GM18907 (cell line): ENCODE data around the gene RPLP2.

Source experiments
- ATAC-seq: cut with Tn5 transposase; IDR thresholded peaks from one replicate; pipeline ENCODE4 v1.9.1; 2021; ENCODE audit warnings: mild to moderate bottlenecking, moderate library complexity; ENCODE audit not compliant: unreplicated experiment

RPLP2 gene

DNA sequence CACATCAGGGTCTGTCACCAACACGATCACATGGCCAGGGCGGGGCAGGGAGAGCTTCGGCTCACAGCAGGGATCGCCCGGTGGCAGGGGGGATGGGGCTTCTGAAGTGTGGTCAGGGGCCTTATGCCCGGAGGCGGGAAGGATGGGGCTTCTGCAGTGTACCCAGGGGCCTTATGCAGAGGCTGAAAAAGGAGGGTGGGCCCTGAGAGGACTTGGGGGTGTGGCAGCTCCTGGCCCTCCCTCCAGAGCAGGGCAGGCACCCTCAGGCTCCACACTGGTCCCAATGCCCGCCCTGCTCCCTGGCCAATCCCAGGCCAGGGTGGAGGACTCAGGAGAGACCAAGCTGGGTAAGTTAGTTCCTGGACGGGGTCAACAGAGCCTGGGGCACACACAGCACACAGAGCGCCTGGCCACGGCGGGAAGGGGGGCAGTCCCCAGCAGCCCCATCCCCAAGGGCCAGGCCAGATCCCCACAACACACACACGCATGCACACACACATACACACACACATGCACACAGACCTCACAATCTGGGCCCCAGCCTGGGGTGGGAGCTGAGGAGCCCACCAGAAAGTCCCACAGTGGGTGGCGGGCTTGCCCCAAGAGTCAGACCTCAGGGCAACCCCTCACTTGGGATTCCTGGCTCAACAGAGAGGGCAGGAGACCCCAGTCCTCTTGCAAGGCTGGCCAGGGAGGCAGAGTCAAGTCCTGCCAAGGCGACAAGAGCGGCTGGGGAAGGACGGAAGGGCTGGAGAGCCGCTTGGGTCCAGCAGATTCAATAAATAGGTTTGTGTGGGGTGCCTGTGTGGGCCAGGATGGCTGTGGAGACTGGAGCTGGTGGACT, 18.8 kb upstream of the RPLP2 start:
- no peak for ATAC-seq

DNA sequence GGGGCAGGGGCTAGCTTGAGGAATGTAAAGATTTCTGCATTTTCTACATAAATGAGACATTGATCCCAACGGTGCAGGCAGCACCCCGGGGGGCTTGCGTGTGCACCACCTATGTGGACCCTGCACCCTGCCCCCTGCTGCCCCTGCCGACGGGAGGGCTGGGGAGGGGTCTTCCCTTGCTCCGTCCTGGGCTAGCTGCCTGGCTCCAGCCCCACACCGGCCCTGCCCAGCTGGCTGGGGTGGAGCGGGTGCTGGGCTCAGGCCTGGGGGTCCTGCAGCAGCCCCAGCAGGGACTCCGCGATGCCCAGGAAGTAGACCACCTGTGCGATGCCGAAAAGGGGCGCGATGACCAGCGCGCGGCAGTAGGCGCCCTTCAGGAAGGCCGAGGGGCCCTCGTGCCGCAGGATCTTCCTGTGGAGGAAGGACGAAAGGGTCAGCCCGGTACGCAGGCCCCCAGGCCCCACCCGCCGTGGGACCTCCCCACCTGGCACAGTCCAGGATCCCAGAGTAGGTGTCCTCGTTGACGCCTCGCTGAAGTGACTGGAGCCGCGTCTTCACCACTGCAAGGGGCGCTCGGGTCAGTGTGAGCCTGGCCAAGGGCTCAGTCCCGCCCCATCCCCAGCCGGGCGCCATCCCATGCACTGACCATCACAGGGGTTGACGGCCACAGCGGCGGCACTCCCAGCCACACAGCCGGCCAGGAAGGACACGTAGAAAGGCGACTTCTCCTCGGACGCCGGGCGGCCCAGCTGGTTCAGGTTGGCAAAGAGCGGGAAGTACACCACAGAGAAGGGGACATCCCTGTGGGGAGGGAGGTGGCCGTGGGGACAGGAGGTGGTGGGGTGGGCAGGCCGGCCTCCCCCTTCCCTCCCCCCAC, 17.9 kb upstream of the RPLP2 start:
- no peak for ATAC-seq

DNA sequence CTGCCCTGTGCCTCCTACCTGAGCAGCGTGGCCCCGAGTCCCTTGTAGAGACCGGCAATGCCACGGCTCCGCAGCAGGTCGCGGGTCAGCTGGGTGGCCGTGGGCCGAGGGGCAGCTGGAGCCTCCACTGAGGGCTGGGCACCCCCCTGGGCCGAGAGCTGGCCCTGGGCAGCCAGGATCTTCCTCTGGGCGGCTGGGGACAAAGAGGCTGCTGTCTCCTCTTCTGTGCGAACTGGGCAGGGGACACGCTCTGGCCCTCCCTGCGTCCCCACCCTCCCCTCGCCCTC, 17.3 kb upstream of the RPLP2 start:
- no peak for ATAC-seq

DNA sequence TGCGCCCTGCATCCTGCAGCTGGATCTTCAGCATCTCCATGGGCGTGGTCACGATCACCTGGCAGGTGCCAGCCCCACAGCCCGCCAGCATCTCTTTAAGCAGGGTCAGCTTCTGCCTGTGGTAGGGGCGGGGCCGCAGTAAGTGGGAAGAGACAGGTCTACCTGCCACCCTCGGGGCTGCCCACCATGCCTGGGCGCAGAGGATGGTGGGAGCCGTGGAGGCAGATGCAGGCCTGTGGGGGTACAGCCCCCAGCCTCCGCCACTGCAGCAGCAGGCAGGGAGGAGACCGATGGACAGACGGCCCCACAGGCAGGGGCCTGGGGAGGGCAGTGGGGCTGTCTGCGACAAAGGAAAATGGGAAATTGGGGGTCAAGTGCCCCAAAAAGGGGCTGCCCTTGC, 16.9 kb upstream of the RPLP2 start:
- ATAC-seq = no peak

DNA sequence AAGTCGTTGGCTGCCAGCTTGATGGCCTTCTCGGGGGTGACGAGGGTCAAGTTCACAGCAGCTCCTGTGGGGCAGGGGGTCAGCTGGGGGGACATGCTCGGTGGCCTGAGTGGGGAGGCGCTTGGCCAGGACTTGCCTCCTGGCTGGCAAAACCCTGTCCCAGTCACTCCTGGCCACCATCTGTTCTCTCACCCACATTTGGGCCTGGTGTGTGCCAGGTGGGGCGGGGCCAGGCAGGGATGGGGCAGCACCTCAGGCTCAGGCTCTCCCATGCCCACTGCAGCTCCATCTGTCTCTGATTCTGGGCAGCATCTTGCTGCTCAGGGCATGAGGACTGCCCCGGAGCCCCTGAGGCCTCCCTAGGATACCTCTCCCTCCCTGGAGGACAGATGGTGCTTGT, 16.2 kb upstream of the RPLP2 start:
- ATAC-seq = no peak

DNA sequence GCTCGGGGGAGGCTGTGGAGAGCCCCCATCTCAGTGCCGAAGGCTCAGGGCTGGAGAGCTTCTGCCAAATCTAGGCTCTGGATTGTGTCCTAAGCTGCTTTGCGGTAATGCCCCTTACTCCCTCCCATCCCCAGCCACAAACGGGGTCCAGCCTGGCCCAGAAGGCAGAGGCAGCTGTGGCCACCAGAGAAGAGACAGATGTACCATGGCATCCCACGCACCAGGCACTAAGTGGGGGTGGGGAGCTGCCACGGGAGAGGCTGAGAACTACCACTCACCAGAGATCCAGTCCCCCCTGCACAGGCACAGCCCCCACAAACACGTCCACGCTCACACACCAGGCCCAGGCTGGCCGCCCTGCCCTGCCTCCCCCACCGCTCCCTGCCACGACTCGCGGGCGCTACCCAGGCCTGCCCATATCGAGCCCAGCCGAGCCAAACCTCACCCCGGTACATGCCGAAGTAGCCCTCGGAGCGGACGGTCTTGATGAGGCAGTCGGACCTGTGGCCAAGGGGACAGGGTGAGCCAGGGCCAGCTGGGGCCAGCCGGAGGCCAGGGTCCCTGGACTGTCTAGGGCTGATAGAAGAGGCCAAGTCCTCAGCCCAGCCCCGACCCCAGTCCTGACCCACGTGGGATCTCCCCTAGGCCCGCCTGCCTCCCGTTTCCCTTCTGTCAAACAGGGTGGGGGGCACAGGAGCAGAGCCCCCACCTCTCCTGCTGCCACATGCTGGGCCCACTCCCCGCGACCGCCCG, 15.6 kb upstream of the RPLP2 start:
- ATAC-seq = no peak

DNA sequence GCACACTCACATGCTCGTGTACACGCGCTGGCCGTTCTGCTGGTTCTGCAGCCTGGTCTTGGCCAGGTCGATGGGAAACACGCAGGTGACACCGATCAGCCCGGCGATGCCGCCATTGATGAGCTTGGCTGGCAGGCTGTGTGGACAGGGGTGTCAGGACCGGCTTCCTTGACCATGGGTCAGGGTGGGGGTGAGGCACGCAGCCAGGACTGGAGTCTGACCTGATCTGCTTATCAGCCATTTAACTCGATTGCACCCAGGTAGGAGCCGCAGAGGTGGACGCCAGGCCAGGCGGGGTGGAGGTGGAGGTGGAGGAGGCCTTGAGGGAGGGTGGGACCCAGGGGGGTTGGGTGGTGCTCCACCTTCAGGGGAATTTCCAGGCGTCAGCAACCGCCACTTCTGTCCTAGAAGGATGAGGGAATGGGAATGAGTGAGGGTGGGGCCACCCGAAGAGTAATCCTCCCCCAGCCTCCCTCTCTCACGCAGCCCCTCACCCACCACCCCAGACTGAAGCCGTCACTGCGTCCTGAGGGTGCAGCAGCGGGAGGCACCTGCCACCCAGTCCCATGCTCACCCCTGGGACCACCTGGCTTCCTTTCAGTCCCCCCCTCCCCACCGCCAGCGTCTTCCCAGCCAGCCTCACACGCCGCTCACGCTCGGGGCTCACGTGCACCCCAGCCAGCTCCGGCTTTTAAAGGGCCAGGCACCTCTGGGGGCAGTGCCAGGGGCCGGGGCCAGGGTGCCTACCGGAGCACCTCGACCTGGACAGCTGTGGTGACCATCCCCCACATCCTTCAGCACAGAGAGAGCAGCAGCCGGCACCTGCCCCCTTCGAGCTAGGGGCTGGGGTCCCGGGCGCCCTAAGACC, 14.8 kb upstream of the RPLP2 start:
- no peak for ATAC-seq

DNA sequence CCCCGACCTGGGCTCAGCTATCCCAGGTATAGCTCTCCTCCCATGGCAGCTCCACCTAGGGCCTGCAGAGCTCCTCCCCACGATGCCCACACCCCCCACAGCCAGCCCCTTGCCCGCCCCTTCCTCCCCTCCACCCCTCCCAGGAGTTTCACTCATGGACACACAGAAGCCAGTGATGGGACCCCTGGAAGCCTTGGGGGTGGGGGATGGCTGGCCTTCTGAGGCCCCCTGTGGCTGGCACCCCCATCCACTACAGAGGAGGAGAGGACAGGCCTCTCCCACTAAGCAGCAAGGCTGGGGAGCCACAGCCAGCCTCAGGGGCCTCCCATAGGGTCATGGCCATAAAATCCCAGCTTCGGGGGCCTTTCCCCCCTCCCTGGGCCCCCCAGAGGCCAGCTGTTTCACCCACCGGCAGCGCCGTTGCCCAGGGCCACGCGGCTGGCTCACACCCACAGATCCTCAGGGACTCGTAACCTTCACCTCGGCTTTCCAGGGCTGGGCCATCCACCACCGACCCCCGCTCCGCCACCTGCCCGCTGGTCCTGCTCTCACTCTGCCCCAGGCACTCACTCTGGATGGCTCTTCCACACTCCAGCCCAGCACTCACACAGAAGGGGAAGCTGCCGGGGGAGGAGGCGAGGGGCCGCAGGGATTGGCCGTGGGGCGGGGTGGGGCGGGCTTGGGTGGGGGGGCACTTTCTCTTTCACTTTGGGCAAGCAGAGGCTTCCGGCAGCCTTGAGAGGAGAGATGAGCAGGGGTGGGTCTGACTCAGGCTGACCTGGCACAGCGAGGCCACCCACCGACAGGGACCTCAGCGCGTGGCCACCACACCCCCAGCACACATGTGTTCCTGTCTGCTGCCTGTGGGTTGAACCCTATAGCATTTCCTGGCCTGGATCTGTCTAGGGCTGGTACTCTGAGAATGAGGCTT, 13.9 kb upstream of the RPLP2 start:
- no peak for ATAC-seq

DNA sequence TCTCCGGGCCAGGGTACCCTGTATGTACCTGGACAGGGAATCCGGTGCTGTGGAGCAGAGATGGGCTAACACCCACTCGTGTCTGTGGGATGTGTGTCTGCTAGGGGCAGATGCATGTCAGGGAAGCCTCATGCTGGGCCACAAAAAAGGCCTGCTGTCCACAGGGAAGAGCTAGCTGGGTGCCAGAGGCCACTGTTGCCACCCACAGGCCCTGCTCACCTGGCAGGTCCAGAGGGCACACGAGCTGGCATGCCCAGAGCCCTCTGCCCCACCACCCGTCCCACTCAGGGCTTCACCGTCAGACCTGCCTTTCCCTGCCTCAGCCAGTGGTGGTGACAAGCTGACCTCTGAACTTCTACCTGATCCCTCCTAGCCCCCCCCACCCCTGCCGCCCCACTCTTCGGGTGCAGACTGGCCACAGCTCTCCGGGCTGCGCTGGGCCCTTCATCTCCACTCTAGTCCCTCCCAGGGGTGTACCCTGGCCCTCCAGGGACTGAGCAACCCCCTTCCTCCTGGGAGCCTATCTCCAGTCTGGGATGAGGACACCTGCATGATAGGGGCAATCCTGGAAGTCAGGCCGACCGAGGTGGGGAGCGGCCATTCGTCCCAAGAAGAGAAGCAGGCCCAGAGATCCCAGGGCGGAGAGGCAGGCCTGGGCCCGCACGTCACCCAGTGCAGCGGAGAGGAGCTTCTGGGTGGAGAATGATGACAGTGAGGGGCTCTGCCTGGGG, 13.0 kb upstream of the RPLP2 start:
- no peak for ATAC-seq

DNA sequence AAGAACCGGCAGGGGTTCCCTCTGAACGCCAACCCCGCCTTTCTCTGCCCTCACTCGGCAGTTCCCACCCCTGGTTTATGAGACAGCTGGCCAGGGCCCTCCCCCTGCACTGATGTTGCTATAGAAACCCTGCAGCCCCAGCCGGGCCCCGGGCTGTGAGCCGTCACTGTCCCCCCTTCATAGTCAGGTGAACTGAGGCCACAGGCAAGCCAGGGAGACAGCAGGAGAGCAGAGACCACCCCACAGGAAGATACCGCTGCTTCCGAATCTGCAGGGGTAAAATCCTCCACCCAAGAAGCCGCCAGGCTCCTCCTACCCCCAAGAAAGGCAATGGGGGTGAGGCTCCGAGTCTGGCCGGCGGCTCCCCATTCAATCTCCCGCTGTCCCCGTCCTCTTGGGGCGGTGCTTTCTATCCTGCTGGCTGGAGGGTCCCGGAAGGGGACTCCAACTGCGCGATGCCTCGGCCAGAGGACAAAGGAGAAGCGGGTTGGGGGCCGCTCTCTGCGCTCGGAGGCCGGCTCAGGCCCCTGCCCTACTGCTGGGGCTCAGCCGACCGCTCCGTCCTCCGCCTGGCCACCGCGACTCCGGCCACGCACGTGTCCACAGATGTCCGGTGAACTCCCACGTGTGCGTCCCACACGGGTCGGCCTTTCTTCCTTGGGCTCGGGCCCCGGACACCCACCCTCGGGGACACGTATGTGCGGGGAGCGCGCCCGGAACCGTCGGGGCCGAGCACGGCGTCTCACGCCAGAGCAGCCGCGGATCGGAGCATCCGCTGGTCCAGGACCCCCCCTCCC, 12.3 kb upstream of the RPLP2 start:
- ATAC-seq = peak; percentile 41

DNA sequence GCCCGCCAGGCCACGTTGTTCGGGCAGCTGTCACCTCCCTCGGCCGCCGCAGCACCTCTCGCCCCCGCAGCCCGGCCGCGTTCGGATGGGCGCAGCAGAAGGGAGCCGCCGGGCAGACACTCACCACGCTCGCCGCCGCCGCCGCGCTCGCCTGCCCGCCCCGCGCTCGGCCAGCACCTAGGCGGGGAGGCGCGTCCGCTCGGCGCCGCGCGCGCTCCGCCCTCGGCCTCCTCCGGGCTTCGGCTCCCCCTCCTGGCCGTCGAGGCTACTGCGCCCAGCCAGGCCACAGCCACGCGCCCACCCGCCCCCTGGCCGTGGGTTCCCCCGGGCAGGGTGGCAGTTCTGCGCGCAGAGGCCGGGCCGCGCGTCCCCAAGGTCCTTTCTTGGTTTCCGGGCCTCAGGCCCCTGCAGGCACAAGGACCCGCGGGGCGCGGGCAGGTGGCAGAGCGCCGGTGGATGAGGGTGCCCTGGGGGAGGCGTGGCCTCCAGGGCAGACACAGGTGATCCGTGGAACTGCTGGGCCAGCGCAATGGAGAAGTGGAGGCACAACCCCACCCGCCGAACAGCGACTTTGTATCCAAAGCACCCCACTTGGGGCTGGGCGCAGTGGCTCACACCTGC, 11.6 kb upstream of the RPLP2 start, which contains the start of gene SLC25A22:
SLC25A22 (minus strand) TSS at position 189 of the 621 bp plus-strand sequence. CDS start 3,275 bp downstream, outside the sequence.
- ATAC-seq = peak; percentile 51

DNA sequence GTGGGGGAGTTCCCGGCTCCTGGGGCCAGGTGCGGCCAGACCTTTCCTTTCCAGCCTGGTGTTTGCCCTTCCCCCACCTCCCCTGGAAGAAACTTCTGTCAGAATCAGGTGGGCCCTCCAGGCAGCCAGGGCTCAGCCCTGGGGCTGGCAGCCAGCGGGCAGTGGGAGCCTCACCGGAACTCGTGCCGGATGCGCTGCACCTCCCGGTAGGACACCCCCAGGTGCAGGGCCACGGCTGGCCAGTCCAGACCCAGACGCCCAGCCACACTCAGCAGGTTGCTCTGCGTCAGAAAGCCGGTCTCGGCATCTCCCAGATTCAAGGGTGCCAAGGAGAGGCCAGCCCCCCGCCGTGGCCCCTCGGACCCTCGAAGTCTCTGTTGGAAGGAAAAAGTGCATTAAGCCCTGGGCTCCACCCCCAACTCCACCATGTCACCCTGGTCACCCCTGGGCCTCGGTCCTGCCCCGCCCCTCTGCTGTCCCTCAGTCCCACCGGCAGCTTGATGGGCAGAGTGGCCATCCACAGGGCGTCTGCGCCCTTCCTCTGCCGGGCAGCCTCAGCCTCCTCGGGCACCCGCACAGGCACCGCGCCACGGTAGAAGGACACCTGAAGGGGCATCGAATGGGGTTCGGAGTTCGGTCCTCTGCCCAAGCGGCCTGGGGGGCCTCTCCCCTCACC, 10.0 kb upstream of the RPLP2 start:
- ATAC-seq = no peak

DNA sequence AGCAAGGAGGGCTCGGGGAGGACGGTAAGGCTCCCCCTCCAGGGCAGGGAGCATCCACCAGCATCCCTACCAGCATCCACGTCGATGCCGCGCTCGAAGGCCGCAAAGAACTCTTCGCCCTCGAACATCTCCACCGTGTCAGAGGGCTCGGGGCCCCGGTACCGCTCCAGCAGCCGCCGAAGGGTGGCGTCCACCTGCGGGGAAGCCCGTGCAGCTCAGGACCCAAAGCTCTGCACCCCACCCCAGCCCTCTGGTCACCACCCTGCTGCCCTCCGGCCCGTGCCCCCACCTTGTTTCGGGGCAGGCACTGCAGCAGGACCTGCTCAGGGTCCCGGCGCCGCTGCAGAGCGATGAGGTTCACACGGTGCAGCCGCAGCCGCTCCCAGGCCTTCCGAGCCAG, 9.3 kb upstream of the RPLP2 start:
- ATAC-seq = no peak

DNA sequence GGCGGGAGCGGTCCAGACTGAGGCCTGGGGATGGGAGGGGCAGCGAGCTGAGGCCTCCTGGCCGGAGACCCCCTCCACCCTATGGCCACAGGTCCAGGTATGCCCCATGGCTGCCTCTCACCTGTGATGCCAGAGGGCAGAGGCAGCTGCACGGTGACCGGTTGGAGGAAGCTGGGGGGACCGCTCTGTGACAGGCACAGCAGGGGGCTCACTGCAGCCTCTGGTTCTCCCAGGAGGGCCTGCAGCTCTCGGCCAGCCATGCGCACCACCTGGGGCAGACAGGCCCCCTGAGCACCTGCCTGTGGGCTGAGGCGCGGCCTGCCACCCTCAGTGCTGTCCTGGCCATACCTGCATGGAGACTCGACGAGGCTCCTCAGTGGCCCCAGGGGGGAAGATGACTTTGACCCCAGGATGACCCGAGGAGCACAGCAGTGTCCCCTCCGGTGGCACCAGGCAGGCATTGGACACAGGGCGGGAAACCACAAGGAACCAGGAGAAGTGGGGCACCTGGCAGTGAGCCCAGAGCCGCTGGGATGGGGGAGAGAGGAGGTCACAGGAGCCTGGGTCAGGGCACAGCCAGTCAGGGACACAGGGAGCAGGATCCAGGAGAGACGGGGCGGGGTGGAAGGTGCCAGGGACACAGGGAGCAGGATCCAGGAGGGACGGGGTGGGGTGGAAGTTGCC, 8.5 kb upstream of the RPLP2 start:
- ATAC-seq = no peak

DNA sequence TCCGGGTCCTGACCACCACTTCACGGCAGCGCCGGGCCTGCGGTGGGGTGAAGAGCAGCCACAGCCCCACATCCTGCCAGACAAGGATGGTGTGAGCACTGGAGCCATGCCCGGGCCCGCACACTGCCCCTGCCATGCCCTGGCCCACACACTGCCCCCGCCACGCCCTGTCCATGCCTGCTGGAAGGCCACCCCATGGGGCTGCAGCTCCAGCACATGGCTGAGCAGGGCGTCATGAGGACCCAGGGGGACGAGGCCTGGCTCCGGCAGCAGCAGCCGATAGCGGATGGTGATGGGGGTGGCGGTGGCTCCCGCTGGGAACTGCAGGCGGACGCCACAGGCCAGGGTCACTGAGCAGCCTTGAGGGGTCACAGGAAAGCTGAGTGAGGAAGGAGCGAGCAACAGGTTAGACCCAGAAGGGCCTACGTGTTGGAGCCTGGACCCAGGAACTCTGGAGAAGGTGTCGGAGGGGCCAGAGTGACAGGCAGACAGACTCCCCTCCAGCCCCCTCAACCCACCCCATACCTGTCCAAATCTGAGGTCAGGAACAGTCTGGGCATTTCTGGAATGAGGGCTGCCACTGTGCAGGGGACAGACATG, 7.6 kb upstream of the RPLP2 start:
- ATAC-seq = no peak
